GM12873 (cell line): ENCODE results near the gene SYCN.

Experiments
- TF ChIP-seq, protein P1 (sequence below): IDR thresholded peaks from 2 replicates; pipeline ENCODE4 v1.5.1; 2012; ENCODE audit warnings: low read depth, mild to moderate bottlenecking, moderate library complexity, low read length, control low read depth; ENCODE audit not compliant: insufficient read depth; ENCODE audit errors: missing control alignments

SYCN gene

GRCh38 chr19:39160889-39161672, 43.0 kb downstream of the SYCN start:
- TF ChIP-seq, protein P1, sequence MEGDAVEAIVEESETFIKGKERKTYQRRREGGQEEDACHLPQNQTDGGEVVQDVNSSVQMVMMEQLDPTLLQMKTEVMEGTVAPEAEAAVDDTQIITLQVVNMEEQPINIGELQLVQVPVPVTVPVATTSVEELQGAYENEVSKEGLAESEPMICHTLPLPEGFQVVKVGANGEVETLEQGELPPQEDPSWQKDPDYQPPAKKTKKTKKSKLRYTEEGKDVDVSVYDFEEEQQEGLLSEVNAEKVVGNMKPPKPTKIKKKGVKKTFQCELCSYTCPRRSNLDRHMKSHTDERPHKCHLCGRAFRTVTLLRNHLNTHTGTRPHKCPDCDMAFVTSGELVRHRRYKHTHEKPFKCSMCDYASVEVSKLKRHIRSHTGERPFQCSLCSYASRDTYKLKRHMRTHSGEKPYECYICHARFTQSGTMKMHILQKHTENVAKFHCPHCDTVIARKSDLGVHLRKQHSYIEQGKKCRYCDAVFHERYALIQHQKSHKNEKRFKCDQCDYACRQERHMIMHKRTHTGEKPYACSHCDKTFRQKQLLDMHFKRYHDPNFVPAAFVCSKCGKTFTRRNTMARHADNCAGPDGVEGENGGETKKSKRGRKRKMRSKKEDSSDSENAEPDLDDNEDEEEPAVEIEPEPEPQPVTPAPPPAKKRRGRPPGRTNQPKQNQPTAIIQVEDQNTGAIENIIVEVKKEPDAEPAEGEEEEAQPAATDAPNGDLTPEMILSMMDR = no peak

DNA sequence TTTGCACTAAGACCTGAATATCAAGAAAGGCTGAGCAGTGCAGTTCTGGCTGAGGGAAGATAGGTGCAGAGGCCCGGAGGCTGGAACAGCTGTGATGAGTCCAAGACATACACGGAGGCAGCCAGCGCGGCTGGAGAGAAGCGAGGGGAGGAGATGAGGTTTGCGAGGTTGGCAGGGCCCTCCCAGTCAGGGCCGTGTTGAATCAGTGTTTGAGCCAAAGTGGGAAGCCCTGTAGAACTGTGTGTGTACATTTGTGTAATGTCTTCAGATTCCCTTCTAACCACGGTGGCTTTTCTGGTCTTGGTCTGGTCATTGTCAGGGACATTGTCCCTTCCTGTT, 43.6 kb downstream of the SYCN start:
- TF ChIP-seq, protein P1 = no peak

- TF ChIP-seq, protein P1 = no peak
Observed at GRCh38 chr19:39158646-39159260, 45.3 kb downstream of the SYCN start.

- TF ChIP-seq, protein P1 = no peak
Observed at GRCh38 chr19:39157997-39158389, 46.1 kb downstream of the SYCN start.

DNA sequence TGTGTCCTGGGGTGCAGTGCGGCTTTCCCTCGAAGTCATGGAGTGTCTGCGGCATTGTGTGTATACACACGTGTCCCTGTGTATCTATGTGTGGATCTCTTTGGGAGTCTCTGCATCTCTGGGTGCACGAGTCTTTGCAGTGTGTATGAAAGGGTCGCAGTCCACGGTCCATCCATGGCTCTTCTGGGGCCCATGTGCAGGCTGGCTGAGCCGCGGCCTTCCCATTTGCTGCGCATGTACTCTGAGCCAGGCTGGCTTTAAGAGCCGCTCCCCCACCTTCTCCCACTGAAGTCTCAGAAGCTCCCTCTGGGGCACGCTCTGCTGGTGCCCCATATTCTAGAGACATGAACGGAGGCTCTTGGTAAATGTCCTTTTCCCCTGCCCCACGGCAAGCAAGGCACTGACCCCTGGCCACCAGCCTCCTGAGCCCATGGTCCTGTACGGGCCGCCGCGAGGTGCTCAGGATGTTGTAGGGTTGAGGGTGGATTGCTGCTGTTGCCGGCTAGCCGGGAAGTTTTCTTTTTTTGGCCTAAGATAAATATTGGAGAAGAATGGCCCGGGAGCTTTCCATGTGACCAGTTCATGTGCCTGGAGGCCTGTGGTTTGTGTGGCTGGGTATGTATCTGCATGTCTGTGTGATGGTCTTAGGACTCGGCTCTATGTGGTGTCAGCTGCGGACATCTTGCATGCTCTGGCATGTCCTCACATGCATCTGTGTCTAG, 46.6 kb downstream of the SYCN start:
- TF ChIP-seq, protein P1 = no peak

- TF ChIP-seq, protein P1 = no peak
Observed at GRCh38 chr19:39156326-39157230, 47.5 kb downstream of the SYCN start.

GRCh38 chr19:39155741-39156140, 48.3 kb downstream of the SYCN start:
- TF ChIP-seq, protein P1 = no peak
